Measurements from ENCODE around the gene HRH1. TPM values are rescaled to one million over a fixed set of nuclear protein-coding genes. Genes with fewer than 3 reads are reported as not detected.

Gene HRH1
- total and polyA plus RNA-seq, 2 of the 13 experiments (the other 11 are each of a cell fraction or from before 2014, with no cell fraction given) = not detected

DNA sequence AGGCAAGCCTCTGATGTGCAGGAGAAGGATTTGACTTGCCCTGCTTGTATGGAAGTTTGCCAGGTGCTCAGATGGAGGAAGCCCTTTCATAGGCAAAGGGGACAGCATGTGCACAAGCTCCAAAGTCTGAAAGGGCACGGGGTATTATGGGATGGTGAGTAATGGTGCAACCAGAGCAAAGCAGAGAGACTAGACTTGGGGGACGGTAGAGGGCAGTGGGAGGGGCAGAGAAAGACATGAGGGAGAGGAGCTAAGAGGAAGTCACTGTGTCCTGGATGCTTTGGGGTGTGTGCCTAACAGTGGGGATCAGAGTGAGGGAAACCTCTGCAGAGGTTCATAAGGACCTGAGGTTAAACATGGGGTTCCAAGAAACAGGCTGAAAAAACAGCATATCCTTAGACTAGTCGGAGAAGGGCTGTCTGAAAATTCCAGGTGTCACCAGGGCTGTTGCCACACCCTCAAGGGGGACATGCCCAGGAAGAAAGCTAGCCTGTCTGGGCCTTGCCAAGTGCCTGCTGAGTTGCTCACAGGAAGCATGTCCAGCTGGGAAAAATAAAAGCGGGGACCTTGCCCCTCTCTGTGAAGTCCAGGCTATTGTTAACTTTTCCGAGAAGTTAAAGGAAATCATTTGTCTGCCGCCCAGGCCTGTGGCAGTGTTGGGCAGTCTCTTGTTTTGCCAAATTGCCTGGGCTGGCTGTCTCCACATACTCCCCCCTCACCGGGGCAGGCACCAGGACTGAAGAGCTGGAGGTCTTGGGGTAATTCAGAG, 47.1 kb downstream of the HRH1 start:
- peak; percentile 28 for DNase-seq (ENCODE audit: low spot score)
- intact Hi-C loops (cut with micrococcal nuclease; ENCODE audit: unreplicated experiment) (no loop called here), in situ Hi-C loops (cut with HindIII; ENCODE audit: extremely low pct_ligation_motif_present, low pct_unique_long_range_greater_than_20kb) (no loop called here)
- Histone ChIP-seq H3K4me1 (ENCODE audit: insufficient read depth, low read length) (peaks cover 6% of the 10 kb centered on the region; the same call in 1 of the 2 replicates), H3K79me2 (ENCODE audit: insufficient read depth, low read length) (no peaks in the 10 kb centered on the region), H3K9me3 (ENCODE audit: low read length) (no peaks in the 10 kb centered on the region), H3K36me3 (replicated peaks in 1 of 2; ENCODE audit: control insufficient read depth in 1 of 2, insufficient read depth in 2 of 2, low read length in 2 of 2) (no peaks in the 10 kb centered on the region), H3K9ac (ENCODE audit: insufficient read depth, low read depth, low read length) (no peak overlapping the region), H3K4me3 (replicated peaks in 1 of 3; ENCODE audit: insufficient read depth in 1 of 3, low read depth in 2 of 3, low read length in 3 of 3) (no peak overlapping the region), H4K20me1 (ENCODE audit: insufficient read depth, low read length) (no peaks in the 10 kb centered on the region), H3K27ac (ENCODE audit: extremely low read length, insufficient read depth, low read length) (no peak overlapping the region), H2AFZ (ENCODE audit: low read length) (no peak overlapping the region), H3K4me2 (ENCODE audit: low read depth, low read length) (no peak overlapping the region), H3K27me3 (ENCODE audit: control insufficient read depth in 1 of 2, insufficient read depth in 2 of 2, low read length in 2 of 2) (peaks cover 0 to 11% of the 10 kb centered on the region in 2 experiments)
- no peak for TF ChIP-seq CBX1 (IDR thresholded peaks at IDR 0.05; ENCODE audit: low read depth)
- TF ChIP-seq, protein P1, sequence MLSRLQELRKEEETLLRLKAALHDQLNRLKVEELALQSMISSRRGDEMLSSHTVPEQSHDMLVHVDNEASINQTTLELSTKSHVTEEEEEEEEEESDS (CRISPR knock-in tag; IDR thresholded peaks at IDR 0.05; ENCODE audit: borderline replicate concordance) = no peak
- peak; percentile 26; the same call in 1 of the 2 replicates for TF ChIP-seq HNF4A (CRISPR knock-in tag; IDR thresholded peaks at IDR 0.05)
- TF ChIP-seq SMC3 (IDR thresholded peaks at IDR 0.05; ENCODE audit: low read length) = no peak
- TF ChIP-seq EHMT2 (IDR thresholded peaks at IDR 0.05; ENCODE audit: borderline replicate concordance, low read depth, low read length) = no peak
- TF ChIP-seq PRMT3 (CRISPR knock-in tag; IDR thresholded peaks at IDR 0.05; ENCODE audit: borderline replicate concordance, low read depth) = no peak
- TF ChIP-seq, protein P2, sequence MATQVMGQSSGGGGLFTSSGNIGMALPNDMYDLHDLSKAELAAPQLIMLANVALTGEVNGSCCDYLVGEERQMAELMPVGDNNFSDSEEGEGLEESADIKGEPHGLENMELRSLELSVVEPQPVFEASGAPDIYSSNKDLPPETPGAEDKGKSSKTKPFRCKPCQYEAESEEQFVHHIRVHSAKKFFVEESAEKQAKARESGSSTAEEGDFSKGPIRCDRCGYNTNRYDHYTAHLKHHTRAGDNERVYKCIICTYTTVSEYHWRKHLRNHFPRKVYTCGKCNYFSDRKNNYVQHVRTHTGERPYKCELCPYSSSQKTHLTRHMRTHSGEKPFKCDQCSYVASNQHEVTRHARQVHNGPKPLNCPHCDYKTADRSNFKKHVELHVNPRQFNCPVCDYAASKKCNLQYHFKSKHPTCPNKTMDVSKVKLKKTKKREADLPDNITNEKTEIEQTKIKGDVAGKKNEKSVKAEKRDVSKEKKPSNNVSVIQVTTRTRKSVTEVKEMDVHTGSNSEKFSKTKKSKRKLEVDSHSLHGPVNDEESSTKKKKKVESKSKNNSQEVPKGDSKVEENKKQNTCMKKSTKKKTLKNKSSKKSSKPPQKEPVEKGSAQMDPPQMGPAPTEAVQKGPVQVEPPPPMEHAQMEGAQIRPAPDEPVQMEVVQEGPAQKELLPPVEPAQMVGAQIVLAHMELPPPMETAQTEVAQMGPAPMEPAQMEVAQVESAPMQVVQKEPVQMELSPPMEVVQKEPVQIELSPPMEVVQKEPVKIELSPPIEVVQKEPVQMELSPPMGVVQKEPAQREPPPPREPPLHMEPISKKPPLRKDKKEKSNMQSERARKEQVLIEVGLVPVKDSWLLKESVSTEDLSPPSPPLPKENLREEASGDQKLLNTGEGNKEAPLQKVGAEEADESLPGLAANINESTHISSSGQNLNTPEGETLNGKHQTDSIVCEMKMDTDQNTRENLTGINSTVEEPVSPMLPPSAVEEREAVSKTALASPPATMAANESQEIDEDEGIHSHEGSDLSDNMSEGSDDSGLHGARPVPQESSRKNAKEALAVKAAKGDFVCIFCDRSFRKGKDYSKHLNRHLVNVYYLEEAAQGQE (IDR thresholded peaks at IDR 0.05; ENCODE audit: borderline replicate concordance in 1 of 2, low read depth in 1 of 2, low read length in 2 of 2) = no peak
- TF ChIP-seq BHLHE40 (IDR thresholded peaks at IDR 0.05; ENCODE audit: low read length) = peak; percentile 56; the same call in 1 of the 2 replicates
- TF ChIP-seq HNF4G (IDR thresholded peaks at IDR 0.05; ENCODE audit: borderline replicate concordance, low read depth, low read length) = peak; percentile 25; the same call in 1 of the 2 replicates
- no peak for TF ChIP-seq HNF4G (CRISPR knock-in tag; IDR thresholded peaks at IDR 0.05; ENCODE audit: borderline replicate concordance, low read depth)
- FAIRE-seq = no peak
- ATAC-seq = peak; percentile 69
- ChIA-PET POLR2A (no interaction called here), CTCF (ENCODE audit: low intra/inter-chr PET ratio, low total read pairs) (no interaction called here)
- WGBS (ENCODE audit: low lambda C conversion rate) = 33% methylated on average over 7 of the region's 7 CpGs
- BruUV-seq (replicated peaks) = no TSS peak
